Fibroblast of lung (primary cell): Measurements from ENCODE around the gene GFPT2.

Source experiments
- CTCF ChIP-seq, 2 donors: IDR thresholded peaks in 1 of 2; conservative IDR thresholded peaks in 1 of 2; 1 replicate in 1 of 2; 2 replicates in 1 of 2; pipeline ENCODE4 v1.5.1; 2011 to 2012; ENCODE audit warnings: low read length in 2 of 2, control low read depth in 1 of 2, inconsistent platforms in 1 of 2, low read depth in 1 of 2, mild to moderate bottlenecking in 1 of 2
- EZH2 ChIP-seq: IDR thresholded peaks from 2 replicates; pipeline ENCODE4 v1.5.1; 2012; ENCODE audit warnings: low read length, control low read depth, mild to moderate bottlenecking; ENCODE audit errors: missing control alignments

GRCh38 chr5:180352116-180353047 is 754 bp downstream of the GFPT2 start:
- TF ChIP-seq EZH2 (no peak), CTCF (conservative IDR thresholded peaks at IDR 0.05 in 1 of 2, IDR thresholded peaks at IDR 0.05 in 1 of 2; ENCODE audit: low read depth in 1 of 2, low read length in 2 of 2) (no peak)
